HFF-Myc (cell line): ENCODE data around the gene AP3D1.

Experiments used
- DNase-seq: peaks from one replicate; pipeline ENCODE4 v3.0.0-alpha.2; 2011; ENCODE audit warnings: low read depth; ENCODE audit errors: extremely low read depth
- H3K4me3 ChIP-seq: replicated peaks from 2 replicates; pipeline ENCODE4 v1.5.1; 2011; ENCODE audit warnings: low read depth, mild to moderate bottlenecking, control low read depth, low read length
- CTCF ChIP-seq: IDR thresholded peaks from 2 replicates; pipeline ENCODE4 v1.5.1; 2012; ENCODE audit warnings: mild to moderate bottlenecking, low read depth, low read length, control low read depth; ENCODE audit errors: missing control alignments

Gene AP3D1

GRCh38 chr19:2080336-2080988, 70.9 kb downstream of the AP3D1 start:
- no peak for DNase-seq
- H3K4me3 ChIP-seq = no peak overlapping the region
- no peak for TF ChIP-seq CTCF

GRCh38 chr19:2079865-2080301, 71.5 kb downstream of the AP3D1 start:
- no peak overlapping the region for H3K4me3 ChIP-seq
- TF ChIP-seq CTCF = no peak
- DNase-seq = no peak

GRCh38 chr19:2079076-2079864, 72.1 kb downstream of the AP3D1 start:
- TF ChIP-seq CTCF = no peak
- H3K4me3 ChIP-seq = no peak overlapping the region
- no peak for DNase-seq

- no peak for DNase-seq
- no peak for TF ChIP-seq CTCF
- H3K4me3 ChIP-seq = no peak overlapping the region
Measured at GRCh38 chr19:2077833-2078619, 73.3 kb downstream of the AP3D1 start.

- TF ChIP-seq CTCF = no peak
- DNase-seq = no peak
- H3K4me3 ChIP-seq = no peak overlapping the region
Measured at GRCh38 chr19:2077398-2077797, 74.0 kb downstream of the AP3D1 start.

GRCh38 chr19:2076526-2076944, 74.8 kb downstream of the AP3D1 start:
- no peak for DNase-seq
- H3K4me3 ChIP-seq = no peak overlapping the region
- TF ChIP-seq CTCF = no peak
